Fibroblast of mammary gland (primary cell): ENCODE measurements around the gene CACNB2.

Experiments used
- DNase-seq: peaks from one replicate; pipeline ENCODE4 v3.0.0-alpha.2; 2010; ENCODE audit warnings: low read depth
- H3K4me3 ChIP-seq: 2 replicates; pipeline ENCODE4 v1.5.1; 2011; ENCODE audit warnings: low read depth, mild to moderate bottlenecking, low read length, moderate library complexity; ENCODE audit not compliant: control insufficient read depth
- TF ChIP-seq, protein P1 (sequence below): conservative IDR thresholded peaks from 2 replicates; pipeline ENCODE4 v1.5.1; 2011; ENCODE audit warnings: low read depth, low read length, inconsistent platforms; ENCODE audit not compliant: control insufficient read depth, insufficient read depth

Gene CACNB2

DNA sequence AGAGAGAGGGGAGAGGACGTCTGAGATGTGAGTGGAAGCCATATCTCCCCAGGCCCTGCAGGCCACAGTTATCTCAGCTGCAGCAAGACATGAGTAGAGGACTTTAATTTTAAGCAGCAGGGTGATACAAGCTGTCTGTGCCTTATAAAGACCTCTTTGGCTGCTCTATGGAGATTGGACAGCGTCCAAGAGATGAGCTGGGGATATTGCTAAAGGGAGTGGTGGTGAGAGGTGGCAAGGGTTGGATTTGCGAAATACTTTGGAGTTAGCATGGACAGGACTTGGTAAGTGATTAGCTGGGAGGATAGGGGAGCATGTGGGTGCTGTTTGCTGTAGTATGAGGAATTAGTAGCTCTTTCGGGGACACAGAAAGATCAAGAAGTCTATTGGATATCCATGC is 191.8 kb downstream of the CACNB2 start:
- DNase-seq, result peak; percentile 69
- TF ChIP-seq, protein P1, sequence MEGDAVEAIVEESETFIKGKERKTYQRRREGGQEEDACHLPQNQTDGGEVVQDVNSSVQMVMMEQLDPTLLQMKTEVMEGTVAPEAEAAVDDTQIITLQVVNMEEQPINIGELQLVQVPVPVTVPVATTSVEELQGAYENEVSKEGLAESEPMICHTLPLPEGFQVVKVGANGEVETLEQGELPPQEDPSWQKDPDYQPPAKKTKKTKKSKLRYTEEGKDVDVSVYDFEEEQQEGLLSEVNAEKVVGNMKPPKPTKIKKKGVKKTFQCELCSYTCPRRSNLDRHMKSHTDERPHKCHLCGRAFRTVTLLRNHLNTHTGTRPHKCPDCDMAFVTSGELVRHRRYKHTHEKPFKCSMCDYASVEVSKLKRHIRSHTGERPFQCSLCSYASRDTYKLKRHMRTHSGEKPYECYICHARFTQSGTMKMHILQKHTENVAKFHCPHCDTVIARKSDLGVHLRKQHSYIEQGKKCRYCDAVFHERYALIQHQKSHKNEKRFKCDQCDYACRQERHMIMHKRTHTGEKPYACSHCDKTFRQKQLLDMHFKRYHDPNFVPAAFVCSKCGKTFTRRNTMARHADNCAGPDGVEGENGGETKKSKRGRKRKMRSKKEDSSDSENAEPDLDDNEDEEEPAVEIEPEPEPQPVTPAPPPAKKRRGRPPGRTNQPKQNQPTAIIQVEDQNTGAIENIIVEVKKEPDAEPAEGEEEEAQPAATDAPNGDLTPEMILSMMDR, result no peak
- H3K4me3 ChIP-seq, result no peak overlapping the region

DNA sequence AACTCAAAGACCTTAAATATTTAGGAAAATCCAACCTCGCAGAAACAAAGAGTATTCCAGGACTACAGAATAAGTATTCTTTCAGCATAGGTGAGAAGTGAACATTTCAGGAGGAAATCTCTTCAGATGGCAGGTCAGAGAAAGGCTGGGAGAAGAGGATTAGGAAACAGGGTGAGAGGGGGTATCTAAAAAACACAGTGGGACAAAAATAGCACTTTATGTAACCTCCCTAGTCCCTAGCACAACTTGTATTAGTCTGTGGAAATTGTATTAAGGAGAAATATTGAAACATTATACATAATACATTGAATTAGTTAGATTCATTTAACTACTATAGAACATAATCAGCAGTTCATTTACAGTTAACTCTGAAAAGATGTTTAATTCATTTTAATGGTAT is 192.3 kb downstream of the CACNB2 start:
- TF ChIP-seq, protein P1, result no peak
- no peak overlapping the region for H3K4me3 ChIP-seq
- no peak for DNase-seq

DNA sequence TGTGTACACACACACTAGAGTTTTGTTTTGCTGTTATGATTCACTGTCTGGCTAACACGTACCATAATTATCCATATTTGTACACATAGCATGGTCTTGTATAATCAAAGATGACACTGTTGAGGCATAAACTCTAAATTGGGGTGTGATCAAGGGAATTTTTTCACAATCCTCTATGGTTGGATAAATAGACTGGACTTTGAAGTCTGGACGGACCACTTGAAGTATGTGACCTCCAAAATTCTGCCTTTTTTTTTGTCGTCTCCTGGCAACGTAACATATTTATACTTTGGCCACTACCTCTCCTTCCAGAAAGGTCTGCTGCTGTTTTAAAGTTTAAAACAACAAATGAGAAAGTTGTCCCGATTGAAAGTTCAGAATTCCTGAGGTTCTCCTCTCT is 193.4 kb downstream of the CACNB2 start:
- H3K4me3 ChIP-seq, result no peak overlapping the region
- no peak for DNase-seq
- TF ChIP-seq, protein P1, result no peak

DNA sequence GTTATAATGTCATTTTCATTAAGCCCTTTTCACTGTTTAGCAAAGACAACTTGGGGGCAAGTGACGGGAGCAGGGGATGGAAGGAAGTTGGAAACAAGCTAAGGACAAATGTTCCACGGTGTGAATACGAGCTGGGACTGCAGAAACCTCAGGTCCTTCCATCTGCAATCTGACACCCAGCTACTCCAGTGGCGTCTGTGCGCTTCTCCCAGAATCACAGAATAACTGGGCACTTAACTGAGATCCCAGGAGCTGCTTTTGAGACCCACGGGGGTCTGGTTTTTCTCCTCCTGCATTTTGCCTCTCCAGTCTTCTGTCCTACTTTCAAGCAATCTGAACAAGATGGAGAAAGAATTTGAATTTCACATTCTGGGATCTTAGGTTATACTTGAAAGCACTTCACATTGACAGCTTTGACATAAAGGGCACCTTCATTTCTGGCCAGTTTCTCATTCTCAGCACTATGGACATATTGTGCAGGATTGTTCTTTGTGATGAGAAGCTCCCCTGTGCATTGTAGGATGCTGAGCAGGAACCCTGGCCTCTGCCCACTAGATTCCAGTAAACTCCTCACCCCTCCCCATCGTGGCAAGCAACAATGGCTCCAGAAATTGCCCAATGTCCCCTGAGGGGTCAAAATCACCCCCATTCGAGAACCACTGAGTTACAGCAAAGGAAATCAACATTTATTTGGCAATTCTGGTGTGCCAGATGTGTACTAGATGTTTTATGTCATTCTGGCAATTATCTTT is 194.1 kb downstream of the CACNB2 start:
- H3K4me3 ChIP-seq, result no peak overlapping the region

DNA sequence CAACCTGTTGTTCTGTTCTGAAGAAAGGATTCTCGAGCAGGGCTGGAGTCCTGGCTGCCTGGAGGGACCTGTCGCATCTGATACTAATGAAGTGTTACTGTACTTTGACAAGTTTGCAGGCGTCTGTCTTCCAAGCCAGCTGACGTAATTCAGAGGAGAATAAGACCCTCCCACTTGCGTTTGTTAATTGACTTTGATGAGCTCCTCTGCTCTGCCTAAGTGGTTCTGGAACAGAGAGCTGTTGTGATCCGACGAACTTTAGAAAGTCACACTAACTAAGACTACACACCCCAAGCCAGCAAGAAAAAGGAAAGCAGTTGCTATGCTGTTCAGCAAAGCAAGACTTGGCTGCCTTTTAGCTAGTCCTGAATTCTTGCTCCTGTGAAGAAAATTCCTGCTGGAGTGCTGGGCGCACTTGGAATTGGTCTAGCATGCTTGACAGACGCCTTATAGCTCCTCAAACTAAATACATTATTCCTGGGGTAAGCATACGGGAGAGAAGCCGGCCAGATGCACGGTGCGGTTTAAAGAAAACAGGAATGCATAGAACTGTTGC is 200.3 kb downstream of the CACNB2 start:
- DNase-seq, result peak; percentile 15

More for the DNA sequence above, 194.1 kb downstream of the CACNB2 start:
- TF ChIP-seq, protein P1, result no peak
- peak; percentile 19 for DNase-seq

DNA sequence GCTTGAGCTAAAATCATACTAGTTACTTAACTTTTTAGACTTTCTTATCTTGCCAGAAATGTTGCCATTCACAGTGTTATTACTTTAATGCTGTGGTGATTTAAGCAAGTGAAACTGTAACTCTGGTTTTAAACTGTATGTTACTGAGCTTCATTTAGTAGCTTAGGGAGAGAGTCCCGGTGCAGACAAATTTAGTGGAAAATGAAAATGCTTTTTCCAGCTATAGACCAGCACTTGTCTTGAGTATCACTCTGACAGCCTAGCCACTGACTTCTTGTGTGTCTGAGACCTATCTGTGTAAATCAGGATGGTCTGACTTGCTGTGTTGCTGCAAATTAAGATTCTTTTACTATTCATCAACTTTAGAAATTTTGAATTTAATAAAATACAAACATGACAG is 200.8 kb downstream of the CACNB2 start:
- TF ChIP-seq, protein P1, result no peak
- H3K4me3 ChIP-seq, result peak overlapping the region; percentile 9
- DNase-seq, result no peak

More for the DNA sequence above, 200.3 kb downstream of the CACNB2 start:
- TF ChIP-seq, protein P1, result no peak
- peak overlapping the region; percentile 9 for H3K4me3 ChIP-seq

GRCh38 chr10:18343573-18343972 is 203.3 kb downstream of the CACNB2 start:
- no peak overlapping the region for H3K4me3 ChIP-seq
- TF ChIP-seq, protein P1, result no peak
- no peak for DNase-seq
